ENCODE results near the gene ANGEL2. TPM values are rescaled to one million over a fixed set of nuclear protein-coding genes. Genes with fewer than 3 reads are reported as not detected.
"Not testable (repeated sequence)": the region's sequence is repeated elsewhere in the genome, so short reads cannot be mapped to it uniquely, and the experiment has no call there.

ANGEL2 gene
- total RNA-seq, 1 donor: 43.6 TPM

GRCh38 chr1:213017447-213018273 lies 2.0 kb upstream of the ANGEL2 start:
- no peak overlapping the region for H3K4me3 ChIP-seq (ENCODE audit: low read depth, low read length)
- TF ChIP-seq, protein P1, sequence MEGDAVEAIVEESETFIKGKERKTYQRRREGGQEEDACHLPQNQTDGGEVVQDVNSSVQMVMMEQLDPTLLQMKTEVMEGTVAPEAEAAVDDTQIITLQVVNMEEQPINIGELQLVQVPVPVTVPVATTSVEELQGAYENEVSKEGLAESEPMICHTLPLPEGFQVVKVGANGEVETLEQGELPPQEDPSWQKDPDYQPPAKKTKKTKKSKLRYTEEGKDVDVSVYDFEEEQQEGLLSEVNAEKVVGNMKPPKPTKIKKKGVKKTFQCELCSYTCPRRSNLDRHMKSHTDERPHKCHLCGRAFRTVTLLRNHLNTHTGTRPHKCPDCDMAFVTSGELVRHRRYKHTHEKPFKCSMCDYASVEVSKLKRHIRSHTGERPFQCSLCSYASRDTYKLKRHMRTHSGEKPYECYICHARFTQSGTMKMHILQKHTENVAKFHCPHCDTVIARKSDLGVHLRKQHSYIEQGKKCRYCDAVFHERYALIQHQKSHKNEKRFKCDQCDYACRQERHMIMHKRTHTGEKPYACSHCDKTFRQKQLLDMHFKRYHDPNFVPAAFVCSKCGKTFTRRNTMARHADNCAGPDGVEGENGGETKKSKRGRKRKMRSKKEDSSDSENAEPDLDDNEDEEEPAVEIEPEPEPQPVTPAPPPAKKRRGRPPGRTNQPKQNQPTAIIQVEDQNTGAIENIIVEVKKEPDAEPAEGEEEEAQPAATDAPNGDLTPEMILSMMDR (IDR thresholded peaks at IDR 0.05; ENCODE audit: insufficient read depth, low read depth, low read length): no peak
- peak; percentile 22 for DNase-seq (ENCODE audit: low read depth)

DNA sequence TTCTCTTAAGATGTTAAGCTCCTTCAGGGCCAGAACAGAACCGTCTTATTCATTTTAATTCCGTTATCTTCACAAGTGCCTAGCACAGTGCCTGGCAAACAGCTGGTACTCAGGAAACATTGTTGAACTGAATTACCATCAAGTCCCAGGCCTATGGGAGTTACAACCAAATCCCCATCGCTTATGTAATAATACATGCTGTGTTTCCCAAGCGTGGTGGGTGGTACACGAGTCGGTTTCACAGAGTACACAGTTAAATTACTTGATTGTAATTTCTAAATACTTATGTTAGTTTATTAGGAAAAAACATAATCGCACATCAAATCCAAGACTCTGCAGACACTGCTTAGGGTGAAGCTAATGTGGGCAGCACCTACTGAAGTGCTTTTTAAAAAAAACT lies 1.0 kb downstream of the ANGEL2 start:
- H3K4me3 ChIP-seq (ENCODE audit: low read depth, low read length): peak overlapping the region; percentile 89
- TF ChIP-seq, protein P1 (IDR thresholded peaks at IDR 0.05; ENCODE audit: insufficient read depth, low read depth, low read length): no peak
- peak; percentile 54 for DNase-seq (ENCODE audit: low read depth)

DNA sequence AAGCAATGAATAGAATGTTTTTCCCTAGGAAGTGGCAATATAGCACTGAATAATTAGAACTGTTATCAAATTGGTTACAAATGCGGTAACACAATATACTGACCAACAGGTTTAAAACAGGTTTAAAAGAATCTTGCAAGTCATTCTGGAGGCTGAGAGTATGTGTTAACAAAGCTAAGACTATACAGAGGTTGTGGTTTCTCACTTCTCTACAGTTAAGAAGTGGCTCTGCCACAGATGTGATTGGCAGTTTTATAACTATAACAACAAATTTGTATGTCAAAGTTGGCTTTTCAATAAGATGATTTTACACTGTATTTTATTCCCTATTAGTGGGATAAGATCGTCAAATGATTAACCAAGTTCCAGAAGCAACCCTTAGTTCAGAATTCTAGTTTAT lies 7.1 kb downstream of the ANGEL2 start:
- no peak overlapping the region for H3K4me3 ChIP-seq (ENCODE audit: low read depth, low read length)
- TF ChIP-seq, protein P1 (IDR thresholded peaks at IDR 0.05; ENCODE audit: insufficient read depth, low read depth, low read length): no peak
- DNase-seq (ENCODE audit: low read depth): no peak

DNA sequence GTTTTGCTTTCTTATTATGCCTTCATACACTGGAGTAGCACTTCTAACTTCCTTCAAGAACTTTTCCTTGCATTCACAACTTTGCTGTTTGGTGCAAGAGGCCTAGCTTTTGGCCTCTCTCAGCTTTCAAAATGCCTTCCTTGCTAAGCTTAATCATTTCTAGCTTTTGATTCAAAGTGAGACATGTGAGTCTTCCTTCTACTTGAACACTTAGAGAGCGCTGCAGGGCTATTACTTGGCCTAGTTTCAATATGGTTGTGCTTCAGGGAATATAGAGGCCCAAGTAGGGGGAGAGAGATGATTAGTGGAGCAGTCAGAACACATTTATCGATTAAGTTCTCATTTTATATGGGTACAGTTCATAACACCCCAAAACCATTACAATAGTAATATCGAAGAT lies 12.4 kb downstream of the ANGEL2 start:
- TF ChIP-seq, protein P1 (IDR thresholded peaks at IDR 0.05; ENCODE audit: insufficient read depth, low read depth, low read length): no peak
- no peak for DNase-seq (ENCODE audit: low read depth)
- no peak overlapping the region for H3K4me3 ChIP-seq (ENCODE audit: low read depth, low read length)

DNA sequence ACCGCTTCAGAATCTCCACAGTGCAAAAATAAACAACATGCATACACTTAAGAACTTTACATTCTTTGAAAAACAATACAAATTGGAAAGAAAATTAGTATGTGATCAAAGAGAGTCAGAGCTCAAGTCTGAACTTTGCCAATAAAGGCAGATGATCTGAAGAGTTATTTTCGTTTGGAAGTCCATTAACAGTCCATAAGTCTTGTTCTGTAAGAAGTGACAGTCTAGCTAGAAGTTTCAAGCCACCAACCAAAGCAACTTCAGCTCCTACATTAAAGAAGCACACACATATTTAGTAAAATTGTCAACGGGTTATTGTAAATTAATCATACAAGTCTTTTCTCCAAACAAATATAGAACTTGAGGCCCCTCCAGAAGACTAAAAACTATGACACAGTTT lies 20.7 kb downstream of the ANGEL2 start:
- DNase-seq (ENCODE audit: low read depth): no peak
- no peak overlapping the region for H3K4me3 ChIP-seq (ENCODE audit: low read depth, low read length)
- TF ChIP-seq, protein P1 (IDR thresholded peaks at IDR 0.05; ENCODE audit: insufficient read depth, low read depth, low read length): no peak

DNA sequence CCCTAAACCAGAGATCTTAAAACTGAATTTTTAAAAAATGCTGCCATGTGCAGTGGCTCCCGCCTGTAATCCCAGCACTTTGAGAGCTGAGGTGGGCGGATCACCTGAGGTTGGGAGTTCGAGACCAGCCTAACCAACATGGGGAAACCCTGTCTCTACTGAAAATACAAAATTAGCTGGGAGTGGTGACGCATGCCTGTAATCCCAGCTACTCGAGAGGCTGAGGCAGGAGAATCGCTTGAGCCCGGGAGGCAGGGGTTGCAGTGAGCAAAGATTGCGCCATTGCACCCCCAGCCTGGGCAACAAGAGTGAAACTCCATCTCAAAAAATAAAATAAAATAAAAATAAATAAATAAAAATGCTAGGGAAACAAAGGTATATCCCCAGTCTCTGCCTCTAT lies 21.7 kb downstream of the ANGEL2 start:
- H3K4me3 ChIP-seq (ENCODE audit: low read depth, low read length); DNase-seq (ENCODE audit: low read depth): not testable (repeated sequence)

- TF ChIP-seq, protein P1 (IDR thresholded peaks at IDR 0.05; ENCODE audit: insufficient read depth, low read depth, low read length): no peak
- DNase-seq (ENCODE audit: low read depth): no peak
- H3K4me3 ChIP-seq (ENCODE audit: low read depth, low read length): no peak overlapping the region
Observed at GRCh38 chr1:212990276-212990675, 25.4 kb downstream of the ANGEL2 start.

All from fibroblast of villous mesenchyme (primary cell).